SK-N-MC (cell line): ENCODE results near the gene HAUS5.

Experiments used
- EZH2 ChIP-seq: fragments of 200-600 bp; sonication (generic); IDR thresholded peaks from one replicate; pipeline ENCODE4 v1.6.1; 2017; ENCODE audit warnings: antibody characterized with exemption
- POLR2AphosphoS5 ChIP-seq: IDR thresholded peaks from 2 replicates; pipeline ENCODE4 v1.6.1; 2012; ENCODE audit warnings: mild to moderate bottlenecking, low read depth, low read length, borderline replicate concordance

DNA sequence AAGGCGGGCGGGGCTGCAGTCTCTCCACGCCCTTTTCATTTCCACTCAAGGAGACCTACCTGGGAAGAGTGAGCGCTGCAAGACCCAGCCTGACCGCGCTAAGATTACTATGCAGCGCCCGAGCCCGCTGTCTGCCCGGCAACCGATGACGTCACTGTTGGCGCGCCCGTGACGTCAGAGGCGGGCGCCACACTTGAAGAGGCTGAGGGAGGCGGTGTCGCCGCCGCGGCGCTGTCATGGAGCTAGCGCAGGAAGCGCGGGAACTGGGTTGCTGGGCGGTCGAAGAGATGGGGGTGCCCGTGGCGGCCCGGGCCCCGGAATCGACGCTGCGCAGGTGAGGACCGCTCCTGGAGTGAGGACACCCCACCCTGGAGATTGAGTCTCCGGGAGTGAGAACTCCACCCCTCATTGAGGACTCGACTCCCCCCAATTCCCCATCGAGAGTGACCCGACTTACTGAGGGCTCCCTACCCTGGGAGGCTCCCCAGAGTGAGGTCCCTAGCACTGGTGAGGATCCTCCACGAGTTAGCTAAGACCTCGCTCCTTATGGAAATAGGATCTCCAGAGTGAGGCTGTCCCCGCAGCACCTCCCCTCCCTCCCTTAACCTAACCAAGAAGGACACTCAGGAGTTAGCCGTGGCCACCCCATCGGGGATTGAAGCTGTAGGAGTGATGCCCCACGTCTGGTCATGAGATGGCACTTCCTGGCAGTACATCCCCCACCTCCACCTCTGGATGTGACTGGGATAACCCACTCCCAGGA is at the start of gene HAUS5:
- TF ChIP-seq EZH2 = no peak
- peak; percentile 79 for TF ChIP-seq POLR2AphosphoS5
